Renal cortex interstitium (tissue), 11 donors: ENCODE results near the gene CHMP4B. TPM values are rescaled to one million over a fixed set of nuclear protein-coding genes. Genes with fewer than 3 reads are reported as not detected.

ENCODE experiments used
- DNase-seq, 11 donors: peaks; one replicate each; pipeline ENCODE4 v3.0.0-alpha.2; 2013; ENCODE audit warnings: low read depth in 9 of 11, low spot score in 4 of 11; ENCODE audit errors: extremely low read depth in 1 of 11
- polyA plus RNA-seq, 3 donors: library from polyadenylated mRNA; unstranded; fragments of 120-200 nt; gene quantifications; one replicate each; pipeline ENCODE4 v1.2.1, GENCODE V29; 2013; ENCODE audit not compliant: insufficient read length in 3 of 3

CHMP4B gene
- polyA plus RNA-seq, 3 donors, result 98.8 to 110 (median 105) TPM

DNA sequence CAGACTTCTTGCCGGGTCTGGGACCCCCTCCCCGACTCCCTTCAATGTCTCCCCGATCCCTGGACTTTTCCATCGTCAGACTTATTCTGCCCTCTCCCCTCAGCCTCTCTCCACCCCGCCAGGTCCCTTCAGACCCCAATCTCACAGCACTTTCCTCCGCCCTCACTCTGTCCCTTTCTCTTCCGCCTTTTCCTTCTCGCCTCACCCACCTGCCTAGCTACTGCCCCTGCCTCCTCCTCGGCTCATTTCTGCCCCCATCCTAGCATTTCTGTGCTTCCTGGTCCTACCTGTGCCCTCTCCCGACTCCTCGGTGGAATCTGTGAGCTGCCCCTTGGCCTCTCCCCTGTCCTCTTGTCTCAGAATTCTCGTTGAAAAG lies 616 bp downstream of the CHMP4B start:
- DNase-seq, result no peak

DNA sequence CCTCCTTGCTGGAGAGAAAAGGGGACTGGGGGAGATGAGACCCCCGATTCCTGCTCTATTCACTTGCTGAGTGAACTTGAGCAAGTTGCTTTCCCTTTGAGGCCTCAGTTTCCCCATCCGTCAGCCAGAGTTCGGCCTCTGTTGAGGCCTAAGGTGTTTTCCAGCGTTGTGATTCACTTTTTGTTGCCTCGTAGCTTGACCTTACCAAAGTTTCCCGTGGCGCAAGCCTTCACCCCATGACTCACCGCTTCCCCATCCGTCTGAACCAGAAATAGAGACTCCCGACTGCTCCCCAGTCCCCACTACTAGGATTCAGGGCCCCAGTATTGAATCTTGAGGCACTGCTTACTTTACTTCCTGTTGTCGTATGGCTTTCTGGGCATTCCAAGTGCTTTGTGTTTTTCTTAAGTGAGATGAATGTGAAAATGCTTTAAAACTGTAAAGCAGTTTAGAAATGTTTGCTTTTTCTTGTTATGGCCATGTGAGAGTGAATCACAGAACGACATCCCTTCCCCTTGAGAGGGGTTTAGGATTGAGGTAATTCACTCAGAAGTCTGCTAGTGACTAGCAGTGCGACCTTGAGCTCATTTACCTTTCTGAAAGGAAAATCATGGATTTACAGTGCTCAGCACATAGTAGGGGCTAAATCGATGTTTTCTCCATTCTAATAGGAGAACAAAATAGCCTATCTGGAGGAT lies 1.2 kb downstream of the CHMP4B start:
- no peak for DNase-seq

DNA sequence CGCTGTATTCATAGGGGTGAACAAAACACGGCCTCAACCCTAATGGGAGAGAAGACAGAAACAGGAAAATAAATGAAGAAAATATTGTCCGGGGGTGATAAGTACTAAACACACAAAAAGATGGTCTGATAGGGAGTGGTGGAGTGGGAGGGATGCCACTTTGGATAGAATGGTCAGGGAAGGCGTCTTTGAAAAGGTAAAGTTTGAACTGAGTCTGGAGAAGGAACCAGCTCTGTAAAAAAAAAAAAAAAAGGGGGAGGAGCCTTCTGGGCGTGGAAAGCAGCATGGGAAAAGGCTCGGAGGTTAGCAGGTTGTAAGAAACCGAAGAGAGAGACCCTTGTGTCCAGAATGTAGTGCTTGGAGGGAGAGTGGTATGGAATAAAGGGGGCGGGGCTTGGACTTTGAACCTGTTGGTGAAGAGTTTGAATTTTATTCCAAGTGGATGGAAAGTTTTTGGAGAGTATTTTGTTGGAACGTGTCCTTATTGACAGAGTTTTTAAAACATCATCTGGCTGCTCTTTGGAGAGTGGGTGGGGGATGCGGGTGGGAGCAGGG lies 1.8 kb downstream of the CHMP4B start:
- no peak for DNase-seq

DNA sequence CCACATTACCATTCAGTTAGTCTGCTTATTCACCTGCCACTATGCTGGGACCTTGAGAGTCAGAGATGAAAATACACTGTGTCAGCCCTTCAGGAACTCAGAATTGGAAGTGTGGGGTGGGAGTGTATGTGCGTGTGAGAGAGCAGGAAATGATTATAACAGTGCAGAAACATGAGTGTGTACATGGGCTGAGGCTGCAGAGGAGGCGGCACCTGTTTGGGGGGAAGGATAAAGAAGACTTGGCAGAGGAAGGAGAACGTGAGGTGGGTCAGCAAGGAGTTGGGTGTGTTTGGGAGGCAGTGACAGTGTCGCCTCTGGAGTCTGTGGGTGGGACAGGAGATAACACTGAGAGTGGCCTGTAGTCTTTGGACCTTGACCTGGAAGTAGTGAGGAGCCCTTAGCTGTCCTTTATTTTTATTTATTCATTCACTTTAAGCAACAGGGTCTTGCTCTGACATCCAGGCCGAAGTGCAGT lies 3.1 kb downstream of the CHMP4B start:
- DNase-seq, result no peak

DNA sequence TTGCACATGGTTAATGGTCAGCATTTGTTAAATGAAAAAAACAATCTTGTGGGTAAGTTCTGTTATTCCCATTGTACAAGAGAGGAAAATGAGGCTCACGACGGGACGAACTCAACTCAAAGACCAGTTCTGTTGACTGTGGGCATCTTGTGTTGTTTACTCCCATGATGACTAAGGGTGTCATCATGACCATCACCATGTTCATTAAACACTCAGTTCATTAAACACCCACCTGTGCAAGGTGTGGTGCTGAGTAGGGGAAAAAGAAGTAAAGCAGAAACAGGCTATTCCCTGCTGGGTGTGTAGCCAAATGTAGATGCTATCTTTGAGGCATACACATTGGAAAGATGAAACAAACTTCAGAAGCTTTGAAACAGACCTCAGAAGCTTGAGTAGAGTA lies 4.5 kb downstream of the CHMP4B start:
- no peak for DNase-seq

DNA sequence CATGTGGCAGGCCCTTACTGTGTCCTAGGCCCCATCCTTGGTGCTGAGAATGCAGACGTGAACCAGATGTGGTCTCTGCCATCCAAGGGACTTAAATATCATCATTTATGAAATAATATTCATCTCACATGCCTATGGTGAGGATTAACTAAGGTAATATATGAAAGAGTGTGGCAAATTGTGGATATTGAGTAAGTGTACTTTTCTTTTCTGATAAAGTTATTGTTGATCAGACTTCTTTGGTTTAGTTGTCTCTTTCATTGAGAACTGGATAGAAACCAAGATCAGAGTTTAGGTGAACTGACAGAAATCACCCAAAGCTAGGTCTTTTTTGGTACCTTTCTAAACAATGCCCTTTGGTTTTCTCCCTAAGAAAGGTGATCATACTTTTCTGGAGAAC lies 5.0 kb downstream of the CHMP4B start:
- no peak for DNase-seq

DNA sequence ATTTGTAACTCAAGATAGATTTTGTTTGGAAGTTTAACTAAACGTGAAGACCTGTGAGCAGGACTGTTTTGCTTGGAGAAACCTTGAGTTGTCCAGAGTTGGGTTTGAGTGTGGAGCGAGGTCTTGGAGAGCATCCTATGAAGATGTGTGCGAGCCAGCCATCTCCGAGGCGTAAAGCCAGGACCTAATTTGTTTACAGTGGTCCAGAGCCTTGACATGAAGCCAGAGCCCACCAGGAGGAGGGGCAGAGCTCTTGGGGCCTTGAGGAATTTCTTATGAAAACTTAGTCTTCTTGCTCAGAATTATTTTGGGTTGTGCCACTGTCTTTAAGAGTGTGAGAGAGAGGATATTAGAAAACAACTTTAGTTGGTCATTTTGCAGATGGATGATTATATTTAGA lies 6.3 kb downstream of the CHMP4B start:
- DNase-seq, result no peak

DNA sequence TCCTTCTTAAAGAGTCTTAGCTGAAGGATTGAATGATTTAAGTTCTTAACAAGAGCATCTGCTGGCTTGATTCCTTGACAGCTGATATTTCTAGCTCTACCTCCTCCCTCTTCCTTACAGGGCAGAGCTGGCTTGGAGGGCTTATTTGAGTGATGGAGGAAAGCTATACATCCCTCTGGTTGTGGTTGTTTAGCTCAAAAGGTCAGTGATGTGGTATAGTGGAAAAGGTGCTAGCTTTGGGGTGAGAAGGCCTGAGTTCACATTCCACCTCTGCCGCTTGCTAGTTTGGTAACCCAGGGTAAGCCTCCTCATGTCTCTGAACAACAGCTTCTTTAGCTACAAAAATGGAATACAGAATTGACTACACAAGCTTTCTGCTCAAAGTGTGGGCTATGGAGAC lies 8.3 kb downstream of the CHMP4B start:
- DNase-seq, result no peak

DNA sequence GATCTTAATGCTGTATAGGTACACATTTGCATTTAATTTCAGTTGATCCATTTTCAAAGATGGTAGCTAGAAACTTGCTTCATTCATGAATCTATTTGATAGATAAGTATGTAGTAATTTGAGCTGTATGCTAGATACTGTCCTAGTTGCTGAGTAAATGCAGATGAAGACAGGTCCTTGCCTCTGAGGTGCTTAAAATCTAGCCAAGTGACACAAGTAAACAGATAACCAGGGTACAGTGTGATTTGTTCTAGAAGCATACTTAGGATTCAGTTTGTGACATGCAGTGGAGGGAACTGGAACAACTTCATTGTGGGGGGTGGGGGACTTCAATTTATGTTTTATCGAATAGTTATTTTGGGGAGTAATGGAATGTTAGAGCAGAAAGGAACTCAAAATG lies 9.2 kb downstream of the CHMP4B start:
- DNase-seq, result no peak

DNA sequence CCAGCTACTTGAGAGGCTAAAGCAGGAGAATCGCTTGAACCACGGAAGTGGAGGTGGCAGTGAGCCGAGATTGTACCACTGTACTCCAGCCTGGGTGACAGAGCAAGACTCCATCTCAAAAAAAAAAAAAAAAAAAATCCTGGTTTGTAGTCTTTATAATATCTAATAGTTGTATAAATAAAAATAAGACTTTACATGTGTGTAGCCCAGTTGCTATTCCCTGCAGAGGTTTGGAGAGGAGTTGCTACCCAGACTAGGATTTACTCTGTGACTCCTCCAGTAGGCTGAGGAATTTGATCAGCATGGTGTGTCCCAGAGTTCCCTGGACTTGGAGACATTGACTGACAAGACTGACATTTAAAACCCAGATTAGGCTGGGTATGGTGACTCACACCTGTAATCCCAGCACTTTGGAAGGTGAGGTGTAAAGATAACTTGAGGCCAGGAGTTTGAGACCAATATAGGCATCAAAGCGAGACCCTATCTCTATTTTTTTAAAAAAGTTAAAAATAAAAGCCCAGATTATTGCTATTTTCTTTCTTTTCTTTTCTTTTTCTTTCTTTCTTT lies 10.2 kb downstream of the CHMP4B start:
- DNase-seq, result no peak

DNA sequence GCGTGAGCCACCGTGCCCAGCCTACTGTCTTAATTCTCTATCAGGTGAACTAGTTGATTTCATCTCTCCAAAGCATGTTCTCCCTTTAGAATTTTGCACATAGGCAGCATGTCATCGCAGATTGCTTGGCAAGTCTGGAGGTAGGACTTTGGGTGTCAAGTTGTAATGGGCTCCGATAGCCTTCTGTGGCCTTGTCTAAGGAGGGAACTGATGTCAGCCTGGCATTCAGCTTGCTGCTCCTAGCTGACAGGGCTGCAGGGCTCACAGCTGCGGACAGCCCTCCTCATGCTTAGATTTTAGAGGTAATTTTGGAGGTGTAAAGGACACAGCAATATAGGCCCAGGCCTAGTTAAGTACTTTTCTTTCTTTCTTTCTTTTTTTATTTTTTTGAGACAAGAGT lies 11.3 kb downstream of the CHMP4B start:
- no peak for DNase-seq

DNA sequence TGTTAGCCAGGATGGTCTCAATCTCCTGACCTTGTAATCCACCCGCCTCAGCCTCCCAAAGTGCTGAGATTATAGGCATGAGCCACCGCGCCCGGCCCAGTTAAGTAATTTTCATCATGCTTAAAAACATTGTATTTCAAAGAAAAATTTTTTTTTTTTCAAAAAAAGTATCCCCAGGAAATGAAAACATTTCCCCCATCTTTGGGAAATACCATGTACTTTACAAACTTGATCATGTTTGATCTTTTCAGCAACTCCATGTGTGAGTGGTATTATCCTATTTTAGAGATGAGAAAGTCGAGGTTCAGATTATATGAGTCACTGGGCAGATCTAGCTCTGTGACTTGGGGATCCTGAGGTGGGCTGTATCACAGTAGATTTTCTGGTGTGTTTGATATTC lies 11.8 kb downstream of the CHMP4B start:
- DNase-seq, result no peak

DNA sequence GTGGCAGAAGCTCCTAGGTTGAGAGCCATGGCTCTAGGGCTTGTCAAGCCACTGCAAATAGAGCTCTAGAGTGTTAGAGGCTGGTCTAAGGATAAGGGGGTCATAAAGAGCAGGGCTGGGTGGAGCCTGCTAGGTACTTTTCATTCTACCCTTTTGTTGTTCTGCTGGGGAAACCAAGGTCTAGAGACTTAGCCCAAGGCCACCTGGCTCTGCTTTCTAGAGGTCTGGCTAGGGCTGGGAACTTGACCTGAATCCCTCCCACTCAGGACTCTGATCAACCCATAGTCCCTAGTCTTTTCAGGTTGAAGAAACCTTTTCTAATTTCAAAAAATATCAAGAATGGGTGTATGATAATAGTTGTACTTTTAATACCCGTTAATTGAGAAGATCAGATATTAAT lies 13.7 kb downstream of the CHMP4B start:
- no peak for DNase-seq

DNA sequence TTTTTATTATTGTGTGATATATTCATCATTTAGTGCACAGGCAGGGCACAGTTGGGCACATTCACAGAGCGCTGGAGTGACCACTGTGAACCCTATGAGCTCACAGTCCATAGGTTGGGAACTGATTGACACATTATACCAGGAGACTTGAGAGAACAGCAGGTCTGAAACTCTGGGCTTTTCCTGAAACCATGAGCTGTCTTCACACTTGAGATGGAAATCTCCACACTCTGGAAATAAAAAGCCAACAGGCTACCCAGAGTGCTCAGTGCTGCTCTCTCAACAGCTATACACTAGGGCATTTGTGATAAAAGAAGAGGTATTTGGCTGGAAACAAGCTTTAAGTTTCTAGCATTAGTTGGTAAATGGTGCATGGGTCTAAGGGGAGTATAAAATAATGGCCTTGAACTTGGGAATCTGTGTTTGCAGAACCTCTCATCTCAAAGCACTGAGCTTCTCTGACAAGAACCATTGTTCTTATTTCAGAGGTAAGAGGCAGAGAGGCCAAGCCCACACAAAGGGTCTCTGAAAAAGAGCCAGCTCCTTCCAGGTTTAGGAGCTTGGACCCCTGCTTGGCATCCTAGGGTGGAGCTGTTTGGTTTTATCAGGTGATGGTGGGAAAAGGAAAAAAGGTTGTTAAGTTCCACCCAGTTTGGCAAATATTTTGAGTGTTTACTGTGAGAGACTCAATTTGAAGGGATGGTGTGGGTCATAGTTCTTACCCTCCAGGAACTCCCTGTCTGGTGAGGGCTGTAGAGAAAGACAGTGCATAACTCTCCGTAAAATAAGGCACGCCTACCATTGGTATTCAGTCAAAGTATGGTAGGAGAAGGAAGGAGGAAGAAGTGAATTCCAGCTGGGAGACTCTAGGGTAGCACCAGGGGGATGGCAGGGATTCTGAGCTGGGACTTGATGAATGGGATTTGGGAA lies 14.5 kb downstream of the CHMP4B start:
- no peak for DNase-seq

DNA sequence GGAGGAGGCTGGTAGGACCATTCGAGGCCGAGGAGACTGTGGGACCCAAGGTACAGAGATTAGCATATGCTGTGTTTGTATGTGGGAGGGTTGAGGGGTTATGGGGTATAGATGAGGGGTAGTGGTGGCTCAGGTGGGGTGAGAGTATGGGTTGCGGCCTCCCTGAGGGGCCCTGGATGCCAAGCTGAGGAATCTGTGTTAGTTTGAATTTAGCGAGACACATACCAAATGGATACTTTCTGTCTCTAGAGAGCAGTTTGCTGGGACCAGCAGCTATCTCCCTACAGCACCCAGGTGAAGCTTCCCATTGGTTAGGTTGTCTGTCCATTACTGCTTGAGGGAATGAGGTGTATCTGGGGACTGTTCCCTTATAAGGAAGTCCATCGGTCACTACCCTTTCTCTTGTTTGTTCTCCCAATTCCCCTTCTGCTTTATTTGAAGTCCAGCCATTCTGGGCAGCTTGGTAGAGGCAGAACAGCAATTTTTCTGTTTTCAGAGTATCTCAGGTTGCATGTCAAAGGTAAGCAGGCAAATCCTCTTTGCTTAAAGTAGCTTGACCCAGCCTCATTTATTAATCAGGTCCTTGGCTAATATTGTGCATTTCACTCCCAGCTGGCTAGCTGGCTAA lies 15.2 kb downstream of the CHMP4B start:
- DNase-seq, result no peak

DNA sequence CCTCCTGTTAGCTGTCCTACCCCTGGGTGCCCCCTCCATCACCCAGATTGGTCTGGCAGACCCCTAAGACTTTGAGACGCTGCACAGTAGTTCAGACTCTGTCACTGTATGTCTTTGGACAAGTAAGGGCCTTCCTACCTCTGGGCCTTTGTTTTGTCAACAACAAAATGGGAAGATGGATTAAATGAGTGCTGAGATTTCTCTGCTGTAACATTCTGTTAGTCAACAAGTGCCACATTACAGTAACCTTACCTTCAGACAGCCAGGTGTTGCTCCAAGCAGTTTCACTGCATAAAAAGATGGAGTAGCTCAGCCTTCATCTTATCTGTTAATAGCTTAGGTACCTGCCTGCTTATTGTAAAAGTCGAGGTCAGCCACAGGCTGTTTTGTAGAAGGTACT lies 16.0 kb downstream of the CHMP4B start:
- DNase-seq, result no peak

DNA sequence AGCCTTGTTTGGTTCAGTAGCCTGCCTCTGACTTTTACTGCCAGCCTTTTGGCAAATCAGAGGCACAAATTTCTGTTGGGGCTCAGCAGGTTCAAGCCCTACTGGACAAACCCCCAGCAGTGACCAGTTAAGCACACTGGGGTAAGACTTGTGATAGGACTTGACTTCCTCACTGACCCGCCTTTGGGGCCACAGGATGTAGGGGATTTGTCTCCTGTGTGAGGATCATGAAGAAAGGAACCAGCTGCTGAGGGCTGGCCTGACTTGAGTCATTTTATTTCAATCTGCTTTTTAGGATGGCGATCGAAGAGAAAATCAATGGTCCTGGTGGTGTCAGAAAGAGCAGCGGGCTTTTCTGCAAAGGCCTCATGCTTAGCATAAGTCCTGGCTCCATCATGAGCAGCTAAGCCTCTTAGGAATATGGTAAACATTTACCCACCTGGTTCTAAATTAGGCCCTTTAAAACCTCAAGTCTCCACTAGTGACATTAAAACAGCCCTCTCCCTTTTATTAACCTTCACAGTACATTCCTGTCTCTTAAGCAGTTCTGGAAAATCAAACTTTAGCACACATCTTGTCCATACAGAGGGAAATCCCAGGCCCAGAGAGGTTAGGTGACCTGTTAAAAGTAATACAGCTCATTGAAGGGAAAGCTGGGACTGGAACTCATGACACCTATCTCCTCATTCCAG lies 16.6 kb downstream of the CHMP4B start:
- DNase-seq, result no peak

DNA sequence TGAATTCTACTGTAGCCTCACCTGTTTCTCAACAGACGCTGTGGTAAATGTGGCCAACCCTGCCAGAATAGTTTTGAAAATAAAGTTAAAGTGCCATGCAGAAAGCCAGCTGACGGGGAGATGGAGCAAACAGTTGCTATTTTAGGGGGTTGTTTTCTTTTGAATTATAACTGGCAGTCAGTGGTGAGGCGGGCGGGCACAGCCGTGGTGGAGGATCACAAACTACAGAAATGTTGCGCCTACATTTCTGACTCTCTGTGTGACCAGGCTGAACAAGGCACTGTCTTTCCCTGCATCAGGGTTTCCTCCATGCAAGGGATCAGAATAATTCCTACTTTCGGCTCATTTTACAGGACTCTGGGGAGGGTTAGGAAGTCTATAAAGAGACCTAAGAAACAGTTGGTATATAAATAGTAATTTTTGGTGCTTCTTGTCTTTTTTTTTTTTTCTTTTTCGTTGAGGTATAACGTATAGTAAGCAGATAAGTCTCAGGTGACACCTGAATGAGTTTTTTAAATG lies 17.2 kb downstream of the CHMP4B start:
- DNase-seq, result no peak
